ENCODE measurements around the gene RABEP1.
"Not testable (repeated sequence)": the region's sequence is repeated elsewhere in the genome, so short reads cannot be mapped to it uniquely, and the experiment has no call there.

RABEP1 gene

GRCh38 chr17:5281814-5282641 is at the start of gene RABEP1:
RABEP1 (plus strand) TSS chr17:5282284; CDS start chr17:5282487, 203 bp downstream.
- DNase-seq = peak; percentile 96

- DNase-seq = not testable (repeated sequence)
Observed at GRCh38 chr17:5233492-5233891, 48.6 kb upstream of the RABEP1 start.

GRCh38 chr17:5234645-5235576 is 47.2 kb upstream of the RABEP1 start, which contains the start of gene SCIMP:
SCIMP (minus strand) TSS chr17:5234860; CDS start chr17:5234755, 105 bp downstream.
- no peak for DNase-seq

GRCh38 chr17:5236938-5237540 is 45.0 kb upstream of the RABEP1 start:
- DNase-seq = no peak

GRCh38 chr17:5237541-5238016 is 44.5 kb upstream of the RABEP1 start:
- DNase-seq = peak; percentile 69

GRCh38 chr17:5238333-5238732 is 43.8 kb upstream of the RABEP1 start:
- no peak for DNase-seq

GRCh38 chr17:5239769-5240168 is 42.3 kb upstream of the RABEP1 start:
- not testable (repeated sequence) for DNase-seq

GRCh38 chr17:5241861-5242671 is 40.0 kb upstream of the RABEP1 start:
- DNase-seq = no peak

GRCh38 chr17:5247621-5248020 is 34.5 kb upstream of the RABEP1 start:
- DNase-seq = no peak

GRCh38 chr17:5248821-5249479 is 33.1 kb upstream of the RABEP1 start:
- no peak for DNase-seq

GRCh38 chr17:5249615-5250014 is 32.5 kb upstream of the RABEP1 start:
- DNase-seq = peak; percentile 74

GRCh38 chr17:5254414-5254813 is 27.7 kb upstream of the RABEP1 start:
- no peak for DNase-seq

GRCh38 chr17:5254903-5255521 is 27.1 kb upstream of the RABEP1 start:
- no peak for DNase-seq

GRCh38 chr17:5257124-5257523 is 25.0 kb upstream of the RABEP1 start:
- no peak for DNase-seq

GRCh38 chr17:5260542-5260941 is 21.5 kb upstream of the RABEP1 start:
- no peak for DNase-seq

- no peak for DNase-seq
Observed at GRCh38 chr17:5262416-5262991, 19.6 kb upstream of the RABEP1 start.

GRCh38 chr17:5263441-5263840 is 18.6 kb upstream of the RABEP1 start:
- DNase-seq = no peak

GRCh38 chr17:5264893-5265292 is 17.2 kb upstream of the RABEP1 start:
- no peak for DNase-seq

- DNase-seq = no peak
Observed at GRCh38 chr17:5269241-5269960, 12.7 kb upstream of the RABEP1 start.

- DNase-seq = peak; percentile 20
Observed at GRCh38 chr17:5272322-5272721, 9.8 kb upstream of the RABEP1 start.
